ENCODE measurements around the gene GXYLT1.

- TF ChIP-seq EZH2 (IDR thresholded peaks at IDR 0.05; ENCODE audit: insufficient read depth, poor library complexity, severe bottlenecking) (no peak), EZH2phosphoT487 (IDR thresholded peaks at IDR 0.05; ENCODE audit: insufficient read depth, low read depth) (no peak)
Observed at GRCh38 chr12:42163913-42164312, 19.2 kb upstream of the GXYLT1 start.

All from GM23248 (cell line).